ENCODE results near the gene LOXL3.

Gene LOXL3

GRCh38 chr2:74529357-74530238 is 24.1 kb downstream of the LOXL3 start, which contains the start of the genes AUP1 and HTRA2:
TSS of gene AUP1 (minus strand) at chr2:74529706. CDS start at chr2:74529629, 77 bp downstream.
TSS of gene HTRA2 (plus strand) at chr2:74529933. CDS start at chr2:74530007, 74 bp downstream.
- in situ Hi-C loops (cut with MboI; ENCODE audit: low sequenced_read_pairs), result no loop called here

GRCh38 chr2:74528600-74529356 is 25.0 kb downstream of the LOXL3 start:
- in situ Hi-C loops (cut with MboI; ENCODE audit: low sequenced_read_pairs), result no loop called here

GRCh38 chr2:74527741-74528140 is 26.0 kb downstream of the LOXL3 start:
- in situ Hi-C loops (cut with MboI; ENCODE audit: low sequenced_read_pairs), result no loop called here

GRCh38 chr2:74526649-74527230 is 27.0 kb downstream of the LOXL3 start:
- in situ Hi-C loops (cut with MboI; ENCODE audit: low sequenced_read_pairs), result no loop called here

GRCh38 chr2:74525717-74526648 is 27.8 kb downstream of the LOXL3 start, which contains the start of gene DQX1:
TSS of gene DQX1 (minus strand) at chr2:74526231. CDS start at chr2:74525729, 502 bp downstream.
- in situ Hi-C loops (cut with MboI; ENCODE audit: low sequenced_read_pairs), result no loop called here

GRCh38 chr2:74524955-74525716 is 28.6 kb downstream of the LOXL3 start:
- in situ Hi-C loops (cut with MboI; ENCODE audit: low sequenced_read_pairs), result no loop called here

GRCh38 chr2:74524005-74524404 is 29.7 kb downstream of the LOXL3 start:
- in situ Hi-C loops (cut with MboI; ENCODE audit: low sequenced_read_pairs), result no loop called here

- in situ Hi-C loops (cut with MboI; ENCODE audit: low sequenced_read_pairs), result no loop called here
These were observed 31.2 kb downstream of the LOXL3 start for GRCh38 chr2:74522516-74522915.

- in situ Hi-C loops (cut with MboI; ENCODE audit: low sequenced_read_pairs), result no loop called here
These were observed 37.1 kb downstream of the LOXL3 start for GRCh38 chr2:74516650-74517049.

GRCh38 chr2:74515981-74516633 is 37.6 kb downstream of the LOXL3 start:
- in situ Hi-C loops (cut with MboI; ENCODE audit: low sequenced_read_pairs), result no loop called here

GRCh38 chr2:74515271-74515980 is 38.3 kb downstream of the LOXL3 start:
- in situ Hi-C loops (cut with MboI; ENCODE audit: low sequenced_read_pairs), result no loop called here

GRCh38 chr2:74514368-74515270 is 39.1 kb downstream of the LOXL3 start, which contains the start of gene TLX2:
TSS of gene TLX2 (plus strand) at chr2:74514450. CDS start at chr2:74514807, 357 bp downstream.
- in situ Hi-C loops (cut with MboI; ENCODE audit: low sequenced_read_pairs), result no loop called here

- in situ Hi-C loops (cut with MboI; ENCODE audit: low sequenced_read_pairs), result no loop called here
These were observed 40.0 kb downstream of the LOXL3 start for GRCh38 chr2:74513605-74514367.

- in situ Hi-C loops (cut with MboI; ENCODE audit: low sequenced_read_pairs), result no loop called here
These were observed 40.8 kb downstream of the LOXL3 start for GRCh38 chr2:74512744-74513604.
